ENCODE results near the gene SPINK8.

SPINK8 gene

DNA sequence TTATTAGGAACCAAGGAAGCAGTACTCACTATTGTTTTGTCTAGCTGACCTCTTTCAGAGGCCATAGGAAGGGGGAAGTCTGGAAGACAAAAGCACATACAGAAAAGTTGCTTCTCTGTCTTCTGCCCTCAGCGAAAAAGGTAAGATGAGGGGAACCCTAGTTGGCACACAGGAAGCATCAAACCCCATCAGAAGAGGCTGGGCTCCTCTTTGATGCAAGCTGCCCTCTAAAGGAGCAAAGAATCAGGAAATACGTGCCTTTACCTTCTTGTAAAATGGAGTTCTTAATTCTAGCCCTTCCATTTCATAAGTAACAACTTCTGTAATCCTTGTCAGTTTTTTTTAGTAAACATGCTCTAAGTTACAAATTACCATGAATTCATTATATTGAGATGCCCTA lies 12.5 kb downstream of the SPINK8 start:
- no peak for DNase-seq

DNA sequence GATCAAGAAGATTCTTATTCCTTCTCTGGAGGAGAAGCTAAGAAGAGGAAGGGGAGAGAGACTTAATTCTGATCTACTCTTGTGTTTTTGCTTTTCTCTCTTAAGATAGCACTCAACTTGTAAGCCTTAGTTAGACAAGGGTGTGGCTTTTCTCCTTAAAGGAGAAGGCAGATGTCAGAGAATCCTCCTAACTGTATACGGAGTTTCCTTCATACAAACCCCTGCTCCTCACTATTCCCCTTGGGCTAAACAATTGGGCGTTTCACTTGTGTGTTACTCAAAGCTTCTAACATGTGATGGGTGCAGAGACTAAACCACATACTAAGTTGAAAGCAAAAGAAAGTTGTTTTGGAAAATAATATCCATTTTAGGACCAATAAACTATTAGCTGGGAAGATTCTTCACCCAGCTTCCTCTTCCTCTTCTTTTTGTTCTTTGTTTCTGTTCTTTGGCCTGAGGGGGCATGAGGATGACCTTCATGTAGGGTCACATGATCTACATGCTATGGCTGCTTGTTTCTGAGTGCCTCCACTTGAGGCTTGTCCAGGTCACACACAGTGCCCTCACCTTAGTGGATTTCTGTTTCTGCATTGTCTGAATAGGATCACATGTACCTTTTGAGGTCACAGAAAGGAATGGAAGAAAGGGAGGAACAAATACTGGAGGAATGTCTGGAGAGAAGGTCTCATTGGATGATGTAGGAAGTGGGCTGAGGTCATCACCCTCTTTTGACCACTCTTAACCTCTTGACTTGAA lies 14.6 kb downstream of the SPINK8 start:
- DNase-seq: no peak

DNA sequence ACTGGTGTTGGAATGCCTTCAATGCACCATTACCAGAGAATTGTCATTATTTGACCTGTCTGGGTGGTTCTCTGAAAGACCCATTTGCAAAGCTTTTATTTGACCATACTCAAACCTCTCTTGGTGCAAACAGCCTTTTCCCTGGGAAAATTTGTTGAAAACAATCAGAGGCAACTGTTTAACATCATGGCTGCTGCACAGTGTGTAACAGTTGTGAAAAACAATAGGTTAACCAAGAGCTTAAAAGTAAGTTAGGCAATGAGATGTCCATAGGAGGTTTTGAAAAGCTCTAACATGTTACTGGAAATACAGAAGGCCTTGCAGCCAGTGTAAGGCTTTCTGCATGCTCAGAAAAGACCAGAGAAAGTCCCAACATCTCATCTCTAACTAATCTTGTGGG lies 18.9 kb downstream of the SPINK8 start:
- no peak for DNase-seq

DNA sequence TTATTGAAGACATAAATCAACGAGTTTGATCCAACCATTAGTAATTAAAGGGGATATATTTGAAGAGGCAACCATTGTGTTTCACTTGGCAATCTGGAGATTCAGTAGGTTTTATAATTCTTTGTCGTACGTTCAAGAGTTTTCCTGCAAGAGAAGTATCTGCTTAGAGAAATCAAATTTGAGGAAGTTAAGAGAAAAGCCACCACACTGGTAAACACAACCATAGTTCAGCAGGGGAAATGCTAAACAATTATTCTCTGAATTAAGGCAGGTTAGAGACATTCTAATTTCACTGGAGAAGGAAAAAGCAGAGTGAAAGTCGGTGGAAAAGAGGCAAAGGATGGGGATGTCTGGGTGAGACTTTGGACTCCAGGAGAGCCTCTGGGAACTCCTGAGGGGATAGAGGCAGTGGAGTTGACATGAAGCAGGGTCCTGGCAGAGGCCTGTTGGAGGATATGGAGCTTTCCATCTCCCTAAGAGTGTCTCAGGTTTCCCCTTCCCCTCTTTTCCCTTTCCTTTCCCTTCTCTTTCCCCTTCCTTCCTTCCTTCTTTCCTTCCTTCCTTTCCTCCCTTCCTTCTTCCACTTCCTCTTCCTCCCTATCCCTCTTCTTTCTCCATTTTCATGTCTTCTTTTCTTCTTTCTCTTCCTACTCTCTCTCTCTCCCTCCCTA lies 26.5 kb downstream of the SPINK8 start:
- DNase-seq: no peak

DNA sequence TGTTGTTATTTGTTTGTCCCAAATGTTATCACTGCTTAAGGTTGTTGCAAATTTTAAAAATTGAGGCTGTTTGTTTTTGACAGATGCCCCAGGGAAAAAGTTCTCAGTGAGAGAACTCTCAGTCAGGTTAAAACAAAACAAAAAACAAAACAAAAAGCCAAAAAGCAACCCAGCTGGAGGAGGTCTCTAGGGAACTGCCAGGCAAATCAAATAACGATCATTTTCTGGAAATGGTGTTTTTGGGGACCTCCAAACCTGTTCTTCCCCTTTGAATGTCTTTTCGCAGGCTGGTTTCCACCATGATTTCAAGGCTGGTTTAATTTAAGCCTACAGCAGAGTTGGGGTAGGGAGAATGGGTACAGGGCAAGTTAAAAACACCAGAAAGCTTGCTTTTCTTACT lies 27.2 kb downstream of the SPINK8 start:
- DNase-seq: no peak

DNA sequence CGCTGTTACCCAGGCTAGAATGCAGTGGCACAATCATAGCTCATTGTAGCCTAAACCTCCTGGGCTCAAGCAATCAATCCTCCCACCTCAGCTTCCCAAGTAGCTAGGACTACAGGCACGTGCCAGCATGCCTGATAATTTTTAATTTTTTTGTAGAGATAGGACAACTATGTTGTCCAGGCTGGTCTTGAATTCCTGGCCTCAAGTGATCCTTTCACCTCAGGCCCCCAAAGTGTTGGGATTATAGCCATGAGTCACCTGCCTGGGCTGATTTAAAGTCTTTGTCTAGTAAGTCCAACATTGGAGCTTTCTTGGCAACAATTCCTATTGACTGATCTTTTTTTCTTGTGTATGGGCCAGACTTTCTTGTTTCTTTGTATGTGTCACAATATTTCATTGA lies 28.1 kb downstream of the SPINK8 start:
- DNase-seq: no peak

DNA sequence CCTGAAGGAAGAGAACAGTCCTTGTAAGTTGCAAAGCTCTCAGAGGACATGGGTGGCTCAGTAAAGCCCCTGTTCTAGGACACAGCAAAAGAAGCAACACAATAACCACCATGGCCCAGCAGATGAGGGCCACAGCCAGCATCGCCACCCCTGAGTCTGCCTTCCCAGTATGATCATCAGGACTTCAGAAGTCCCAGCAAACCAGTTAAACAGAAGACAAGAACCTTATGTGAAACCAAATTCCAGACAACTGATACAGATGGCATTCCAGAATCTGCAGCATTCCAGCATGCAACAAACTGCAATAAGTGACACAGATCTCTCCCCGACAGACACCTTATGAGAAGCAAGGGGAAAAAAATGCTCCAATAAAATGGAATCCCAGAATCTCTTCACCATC lies 30.4 kb downstream of the SPINK8 start:
- DNase-seq: no peak

DNA sequence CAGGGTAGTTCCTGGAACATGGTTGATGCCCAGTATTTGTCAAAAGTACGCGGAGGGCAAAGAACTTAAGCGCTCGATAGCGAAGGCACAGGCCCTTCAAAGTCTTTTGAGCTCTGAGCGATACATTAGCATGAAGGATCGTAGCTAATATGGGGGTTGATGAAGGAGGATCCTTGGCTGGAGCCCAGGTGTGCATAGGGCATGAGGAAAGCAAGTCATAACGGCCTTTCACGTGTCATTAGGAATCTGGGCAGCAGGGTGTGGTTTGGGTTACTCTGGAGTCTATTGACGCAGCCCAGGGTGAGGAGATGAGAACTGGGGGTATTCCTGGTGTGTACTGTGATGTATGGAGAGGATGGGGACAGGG lies 31.7 kb downstream of the SPINK8 start:
- DNase-seq: peak in 1 of 2 donors; percentile 10

DNA sequence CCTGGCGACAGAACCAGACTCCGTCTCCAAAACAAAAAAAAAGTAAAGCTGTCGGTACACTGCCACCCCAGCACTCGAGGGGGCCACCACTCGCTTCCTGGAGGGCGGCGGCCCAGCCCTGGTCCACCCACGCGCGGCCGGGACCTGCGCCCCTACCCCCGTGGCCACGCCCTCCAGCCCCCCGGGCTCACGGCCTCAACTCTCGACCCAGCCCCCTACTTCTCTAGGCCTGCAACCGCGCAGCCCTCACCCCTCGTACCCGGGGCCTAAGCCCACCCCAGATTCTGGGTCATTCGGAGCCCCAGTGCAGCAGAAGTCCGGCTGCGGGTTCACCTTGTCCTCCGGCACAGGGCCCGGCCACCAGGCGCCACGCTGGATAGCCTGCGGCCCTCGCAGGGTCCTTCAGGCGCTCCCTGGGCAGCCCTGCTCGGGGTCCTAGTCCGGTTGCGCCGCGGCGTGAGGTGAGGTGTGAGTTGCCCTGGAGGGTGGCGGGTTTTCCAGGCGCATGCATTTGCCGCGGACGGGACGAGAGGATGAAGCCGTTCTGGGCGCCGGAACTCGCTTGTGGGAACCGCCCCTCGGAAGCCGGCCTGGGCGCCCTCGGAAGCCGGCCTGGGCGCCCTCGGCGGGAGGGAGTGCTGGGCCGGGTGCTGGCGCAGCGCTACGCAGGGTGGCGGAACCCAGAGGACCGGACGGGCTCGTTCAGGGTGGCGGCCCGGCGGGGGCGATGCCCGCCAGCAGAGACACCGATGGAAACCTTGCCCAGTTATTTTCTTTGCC lies 32.3 kb downstream of the SPINK8 start, which contains the start of gene NME6:
NME6 (minus strand) TSS at position 348 of the 780 bp plus-strand sequence.
- DNase-seq: peak; percentile 90 to 91

DNA sequence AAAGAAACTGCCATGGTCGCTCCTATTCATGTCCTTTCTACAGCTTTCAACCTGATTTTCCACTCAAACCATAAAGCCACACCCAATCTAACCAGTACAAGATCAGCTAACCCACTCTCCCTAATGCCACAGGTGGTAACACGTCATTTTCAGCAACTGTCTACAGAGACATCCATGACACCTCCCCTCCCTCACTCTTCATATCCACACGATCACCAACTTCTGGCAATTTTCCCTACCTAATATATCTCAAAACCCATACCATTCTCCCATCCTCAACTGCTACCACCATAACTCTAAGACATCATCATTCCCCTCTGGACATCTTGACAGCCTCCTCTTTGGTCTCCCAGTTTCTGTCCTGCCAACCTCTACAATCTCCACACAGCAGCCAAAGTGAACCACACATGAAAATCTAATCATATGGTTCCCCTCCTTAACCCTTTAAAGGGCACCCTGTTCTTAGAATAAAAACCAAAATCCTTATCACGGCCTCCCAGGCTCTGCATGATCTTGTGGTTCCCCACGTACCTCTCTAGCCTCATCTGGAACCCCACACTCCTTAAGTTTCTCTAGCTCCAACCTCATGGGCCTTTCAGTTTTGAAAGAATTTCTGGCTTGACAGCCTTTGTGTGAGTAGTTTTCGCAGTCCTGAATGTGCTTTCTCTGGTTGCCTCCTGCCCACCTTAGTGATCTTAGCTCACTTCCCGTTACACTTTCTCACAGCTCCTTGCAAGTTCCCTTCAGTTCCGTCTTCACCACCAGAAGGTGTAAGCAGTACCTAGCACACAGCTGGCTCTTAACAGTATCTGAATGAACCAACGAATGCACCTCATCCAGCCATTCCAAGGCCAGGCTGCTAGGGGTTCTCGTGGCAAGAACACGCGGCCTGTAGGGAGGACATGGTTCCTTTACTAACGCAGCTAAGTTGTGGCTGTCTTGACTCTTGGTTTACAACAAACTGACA lies 33.4 kb downstream of the SPINK8 start:
- peak; percentile 16 to 22 for DNase-seq

DNA sequence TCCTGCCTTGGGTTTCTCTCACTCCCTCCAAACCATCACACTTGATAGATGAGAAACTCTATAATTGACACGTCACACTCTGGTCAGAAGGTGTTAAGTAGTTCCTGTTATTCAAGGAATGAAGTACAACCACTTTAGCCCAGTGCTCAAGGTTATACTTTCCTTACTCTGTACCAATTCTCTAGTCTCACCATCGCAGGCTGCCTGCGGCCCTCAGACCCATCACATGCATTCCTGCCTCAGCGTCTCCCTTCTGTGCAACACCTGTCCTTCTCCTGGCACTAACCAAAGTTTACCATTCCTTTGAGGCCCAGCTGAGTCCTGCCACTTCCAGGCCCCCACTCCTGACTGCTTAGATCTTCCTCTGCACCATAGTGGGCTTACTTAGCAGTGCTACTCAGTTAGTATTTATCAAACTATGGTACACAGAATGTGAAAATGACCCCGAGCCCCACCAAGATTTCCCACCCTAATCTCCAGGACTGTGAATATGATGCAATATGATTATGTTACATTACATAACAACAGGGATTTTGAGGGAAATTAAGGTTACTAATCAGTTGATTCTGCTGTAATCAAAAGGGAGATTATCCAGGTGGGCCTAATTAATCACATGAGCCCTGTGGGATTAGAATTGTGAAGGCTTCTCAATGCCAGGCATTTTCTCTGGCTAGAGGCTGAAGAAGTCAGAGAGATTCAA lies 36.2 kb downstream of the SPINK8 start:
- DNase-seq: no peak

DNA sequence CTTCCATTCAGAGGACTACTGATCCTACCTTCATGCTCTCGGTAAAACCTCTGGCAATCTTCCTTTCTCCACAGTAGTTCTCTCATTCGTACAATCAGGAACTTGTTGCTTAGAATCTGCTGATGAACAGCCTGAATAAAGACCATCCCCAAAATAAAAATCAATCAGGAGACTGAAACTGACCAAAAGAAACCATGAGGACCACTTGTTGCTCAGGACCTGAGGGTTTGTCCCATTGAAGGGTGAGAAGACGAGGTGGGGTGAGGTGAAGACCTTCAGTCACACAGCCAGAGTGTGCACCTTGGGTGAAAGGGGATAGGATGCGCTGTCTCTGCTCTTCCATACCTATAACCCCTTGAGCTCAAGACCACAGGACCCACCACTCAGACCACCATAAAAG lies 36.8 kb downstream of the SPINK8 start:
- no peak for DNase-seq

DNA sequence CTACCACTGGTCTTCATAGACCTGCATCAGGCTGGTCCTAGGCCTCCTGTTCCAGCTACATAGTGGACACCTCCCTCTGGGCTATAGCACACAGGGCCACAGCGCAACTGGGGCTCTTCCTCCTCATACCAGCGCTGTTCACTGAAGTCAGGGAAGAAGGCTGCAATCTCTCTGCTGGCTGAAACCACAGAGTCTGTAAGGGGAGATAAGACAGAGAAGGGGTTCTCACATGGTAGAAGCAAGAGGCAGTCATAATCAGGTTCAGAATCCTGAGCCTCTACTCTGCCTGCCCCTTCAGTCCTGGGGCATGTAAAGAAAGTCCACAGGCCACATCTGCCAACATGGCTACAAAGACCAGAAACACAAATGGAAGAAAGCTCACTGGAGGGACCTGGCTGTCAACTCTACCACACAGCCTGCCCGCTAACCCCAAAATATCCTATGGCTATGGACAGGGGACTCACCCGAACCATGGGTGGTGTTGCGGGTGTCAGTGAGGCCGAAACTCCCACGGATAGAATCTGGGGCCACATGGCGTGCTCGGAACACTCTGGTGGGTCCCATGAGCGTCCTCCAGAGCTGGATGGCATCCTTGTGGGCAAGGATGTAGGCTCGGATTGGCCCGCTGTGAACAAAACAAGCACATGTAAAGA lies 38.7 kb downstream of the SPINK8 start:
- no peak for DNase-seq

DNA sequence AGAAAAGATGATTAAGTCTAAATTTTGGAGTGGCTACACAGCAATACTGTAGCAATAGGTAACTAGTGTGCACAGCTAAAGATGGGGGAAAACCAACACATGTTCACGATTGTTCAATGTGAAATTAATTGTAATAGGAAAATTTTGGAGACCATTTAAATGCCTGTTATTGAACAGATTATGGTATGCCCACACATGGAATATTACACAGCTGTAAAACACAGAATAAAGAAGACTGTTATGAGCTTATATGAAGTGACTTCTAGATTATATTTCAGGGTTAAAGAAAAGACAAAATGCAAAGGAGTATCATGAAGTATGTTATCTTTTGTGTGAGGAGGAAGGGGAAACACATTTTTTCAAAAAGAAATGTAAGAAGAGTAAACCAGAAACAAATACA lies 43.8 kb downstream of the SPINK8 start:
- DNase-seq: no peak

DNA sequence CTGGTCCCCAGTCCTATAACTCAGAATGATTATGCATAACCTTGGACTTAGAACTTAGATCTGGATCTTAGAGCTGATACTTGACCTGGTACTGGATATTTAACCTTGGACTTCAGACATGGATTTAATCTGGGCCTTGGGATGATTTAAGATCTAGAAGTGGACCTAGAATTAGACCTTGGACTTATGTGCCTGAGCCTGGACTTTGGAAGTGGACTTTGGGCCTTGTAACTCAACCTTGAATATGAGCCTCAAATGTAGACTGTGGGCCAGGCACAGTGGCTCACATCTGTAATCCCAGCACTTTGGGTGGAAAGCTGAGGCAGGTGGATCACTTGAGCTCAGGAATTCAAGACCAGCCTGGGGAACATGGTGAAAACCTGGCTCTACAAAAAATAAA lies 46.4 kb downstream of the SPINK8 start:
- DNase-seq: no peak

DNA sequence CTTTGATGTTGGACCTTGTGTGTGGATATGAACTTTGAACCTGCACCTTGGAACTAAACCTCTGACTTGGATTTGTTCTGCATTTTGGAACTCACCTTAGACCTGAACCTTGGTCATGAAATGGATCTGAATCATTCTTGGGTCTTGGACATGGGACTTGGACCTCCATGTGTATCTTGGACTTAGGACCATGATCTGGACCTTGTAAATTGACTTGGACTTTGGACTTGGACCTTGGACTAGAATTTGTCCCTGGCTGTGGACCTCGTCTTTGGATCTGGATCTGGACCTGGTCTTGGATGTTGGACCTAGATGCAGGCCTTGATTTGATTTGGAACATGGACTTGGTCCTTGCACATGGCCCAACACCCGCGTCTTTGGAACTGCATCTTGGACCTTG lies 47.2 kb downstream of the SPINK8 start:
- DNase-seq: no peak

DNA sequence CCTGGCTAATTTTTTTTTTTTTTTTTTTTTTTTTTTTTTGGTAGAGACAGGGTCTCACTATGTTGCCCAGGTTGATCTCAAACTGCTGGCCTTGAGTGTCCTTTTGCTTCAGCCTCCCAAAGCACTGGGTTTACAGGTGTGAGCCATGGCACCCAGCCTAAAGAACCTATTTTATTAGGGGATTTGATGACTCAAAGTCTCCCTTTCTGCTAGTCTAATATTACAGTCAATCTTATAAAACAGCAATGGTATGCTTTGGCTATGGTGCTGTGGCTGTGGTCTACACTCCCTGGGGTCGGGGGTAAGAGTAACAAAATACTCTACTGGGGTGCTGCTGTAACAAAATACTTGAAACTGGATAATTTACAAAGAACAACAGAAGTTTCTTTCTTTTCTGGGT lies 47.8 kb downstream of the SPINK8 start:
- DNase-seq: no peak

DNA sequence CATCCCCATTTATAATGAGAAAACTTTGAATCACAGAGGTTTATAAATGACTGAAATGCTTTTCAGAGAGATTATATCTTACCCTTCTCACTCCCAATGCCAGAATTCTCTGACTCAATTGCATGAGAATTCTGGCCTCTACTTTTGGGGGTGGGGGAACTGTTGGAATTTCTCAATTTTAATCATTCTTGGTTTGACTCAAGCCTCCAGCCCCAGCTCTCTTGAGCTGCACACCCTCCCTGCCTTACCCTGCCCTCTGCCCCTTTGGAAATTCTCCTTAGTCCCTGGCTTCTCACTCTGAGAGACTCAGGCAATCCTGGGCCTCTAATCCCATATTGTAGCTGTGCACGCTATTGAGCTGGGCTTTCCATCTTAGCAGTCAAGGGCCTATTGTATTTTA lies 48.3 kb downstream of the SPINK8 start:
- no peak for DNase-seq

DNA sequence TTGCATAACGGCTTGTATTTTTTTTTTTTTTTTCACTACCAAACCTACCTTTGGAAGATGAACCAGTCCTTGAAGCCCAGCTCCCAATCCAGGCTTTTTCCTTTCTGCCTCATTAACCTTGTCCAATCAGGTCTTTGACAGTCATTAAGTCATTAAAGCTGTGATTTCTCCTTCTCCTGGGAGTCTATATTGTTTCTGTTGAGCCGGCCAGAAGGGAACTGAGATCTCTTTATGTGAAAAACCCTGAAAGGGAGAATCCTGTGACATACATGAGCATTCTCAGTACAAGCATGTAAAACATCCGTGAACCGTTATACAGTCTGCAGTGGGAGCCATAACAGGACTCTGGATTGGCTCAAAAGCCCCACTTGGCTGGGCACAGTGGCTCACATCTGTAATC lies 52.6 kb downstream of the SPINK8 start:
- DNase-seq: no peak

DNA sequence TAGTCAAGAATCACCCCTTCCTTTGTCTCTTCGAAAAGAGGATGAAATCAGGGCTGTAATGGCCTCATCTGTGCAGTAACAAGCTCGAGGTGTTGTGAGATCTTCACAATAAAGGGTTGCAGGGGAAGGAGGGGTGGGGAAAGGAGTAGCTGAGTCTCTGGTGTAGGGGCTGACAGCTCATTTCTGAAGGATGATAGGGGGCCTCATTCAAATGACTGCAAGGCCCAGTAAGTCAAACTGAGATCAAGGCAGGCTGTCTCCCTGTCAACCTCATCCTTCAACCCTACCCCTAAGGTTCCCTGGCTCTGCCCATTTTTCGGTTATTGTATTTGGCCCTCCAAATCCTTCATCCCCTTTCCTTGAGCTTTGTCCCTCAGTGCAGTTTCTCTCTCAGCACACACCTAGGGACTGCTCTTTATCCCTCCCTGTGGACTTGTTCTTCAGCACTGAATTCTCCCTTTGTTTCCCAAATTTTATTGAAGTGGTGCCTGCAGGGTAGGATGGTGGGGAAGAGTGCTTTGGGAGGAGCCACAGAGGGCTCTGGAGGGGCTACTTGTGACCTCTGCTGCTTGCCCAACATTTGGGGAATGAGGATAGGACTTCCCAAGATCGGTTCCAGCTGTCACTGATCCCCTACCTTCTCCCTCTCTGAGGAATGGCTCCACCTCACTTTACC lies 54.4 kb downstream of the SPINK8 start:
- DNase-seq: no peak
